Measurements from ENCODE around the gene ATP12A.

The ATP12A gene

GRCh38 chr13:24652359-24652758 lies 27.8 kb upstream of the ATP12A start:
- TF ChIP-seq, protein P1, sequence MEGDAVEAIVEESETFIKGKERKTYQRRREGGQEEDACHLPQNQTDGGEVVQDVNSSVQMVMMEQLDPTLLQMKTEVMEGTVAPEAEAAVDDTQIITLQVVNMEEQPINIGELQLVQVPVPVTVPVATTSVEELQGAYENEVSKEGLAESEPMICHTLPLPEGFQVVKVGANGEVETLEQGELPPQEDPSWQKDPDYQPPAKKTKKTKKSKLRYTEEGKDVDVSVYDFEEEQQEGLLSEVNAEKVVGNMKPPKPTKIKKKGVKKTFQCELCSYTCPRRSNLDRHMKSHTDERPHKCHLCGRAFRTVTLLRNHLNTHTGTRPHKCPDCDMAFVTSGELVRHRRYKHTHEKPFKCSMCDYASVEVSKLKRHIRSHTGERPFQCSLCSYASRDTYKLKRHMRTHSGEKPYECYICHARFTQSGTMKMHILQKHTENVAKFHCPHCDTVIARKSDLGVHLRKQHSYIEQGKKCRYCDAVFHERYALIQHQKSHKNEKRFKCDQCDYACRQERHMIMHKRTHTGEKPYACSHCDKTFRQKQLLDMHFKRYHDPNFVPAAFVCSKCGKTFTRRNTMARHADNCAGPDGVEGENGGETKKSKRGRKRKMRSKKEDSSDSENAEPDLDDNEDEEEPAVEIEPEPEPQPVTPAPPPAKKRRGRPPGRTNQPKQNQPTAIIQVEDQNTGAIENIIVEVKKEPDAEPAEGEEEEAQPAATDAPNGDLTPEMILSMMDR (IDR thresholded peaks at IDR 0.05; ENCODE audit: extremely low read depth, missing control alignments), result no peak
- no peak for DNase-seq (ENCODE audit: low spot score)

DNA sequence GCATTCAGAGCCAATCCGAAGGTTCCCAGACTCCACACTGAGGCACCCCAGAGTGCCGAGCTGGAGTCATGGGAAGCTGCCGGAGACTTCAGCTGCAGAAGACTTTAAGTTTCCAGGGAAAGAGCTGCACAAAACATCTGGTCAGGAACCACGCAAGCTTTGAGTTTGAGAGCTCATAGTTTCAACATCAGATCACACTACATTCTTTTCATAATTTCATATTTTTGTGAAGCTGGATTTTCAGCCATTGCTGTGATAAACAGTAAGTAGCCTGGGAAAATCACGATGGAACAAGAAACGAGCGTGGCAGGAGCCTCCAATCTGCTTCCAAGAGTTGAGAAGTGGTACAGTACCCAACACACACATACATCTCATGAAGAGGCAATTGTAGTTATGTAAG lies 25.5 kb upstream of the ATP12A start:
- TF ChIP-seq, protein P1 (IDR thresholded peaks at IDR 0.05; ENCODE audit: extremely low read depth, missing control alignments), result no peak
- DNase-seq (ENCODE audit: low spot score), result no peak

GRCh38 chr13:24659239-24659638 lies 21.0 kb upstream of the ATP12A start:
- no peak for DNase-seq (ENCODE audit: low spot score)
- TF ChIP-seq, protein P1 (IDR thresholded peaks at IDR 0.05; ENCODE audit: extremely low read depth, missing control alignments), result no peak

- TF ChIP-seq, protein P1 (IDR thresholded peaks at IDR 0.05; ENCODE audit: extremely low read depth, missing control alignments), result no peak
- no peak for DNase-seq (ENCODE audit: low spot score)
Observed at GRCh38 chr13:24660023-24660741, 20.0 kb upstream of the ATP12A start.

DNA sequence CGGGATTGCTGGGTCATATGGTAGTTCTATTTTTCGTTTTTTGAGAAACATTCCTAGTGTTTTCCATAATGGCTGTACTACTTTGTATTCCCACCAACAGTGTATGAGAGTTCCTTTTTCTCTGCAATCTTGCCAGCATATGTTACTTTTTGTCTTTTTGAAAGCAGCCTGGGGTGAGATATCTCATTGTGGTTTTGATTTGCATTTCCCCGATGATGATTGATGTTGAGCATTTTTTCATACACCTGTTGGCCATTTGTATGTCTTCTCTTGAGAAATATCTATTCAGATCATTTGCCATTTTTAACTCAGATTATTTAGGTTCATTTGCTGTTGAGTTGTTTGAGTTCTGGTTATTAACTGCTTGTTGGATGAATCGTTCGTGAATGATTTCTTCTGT lies 18.5 kb upstream of the ATP12A start:
- DNase-seq (ENCODE audit: low spot score), result no peak
- TF ChIP-seq, protein P1 (IDR thresholded peaks at IDR 0.05; ENCODE audit: extremely low read depth, missing control alignments), result no peak

DNA sequence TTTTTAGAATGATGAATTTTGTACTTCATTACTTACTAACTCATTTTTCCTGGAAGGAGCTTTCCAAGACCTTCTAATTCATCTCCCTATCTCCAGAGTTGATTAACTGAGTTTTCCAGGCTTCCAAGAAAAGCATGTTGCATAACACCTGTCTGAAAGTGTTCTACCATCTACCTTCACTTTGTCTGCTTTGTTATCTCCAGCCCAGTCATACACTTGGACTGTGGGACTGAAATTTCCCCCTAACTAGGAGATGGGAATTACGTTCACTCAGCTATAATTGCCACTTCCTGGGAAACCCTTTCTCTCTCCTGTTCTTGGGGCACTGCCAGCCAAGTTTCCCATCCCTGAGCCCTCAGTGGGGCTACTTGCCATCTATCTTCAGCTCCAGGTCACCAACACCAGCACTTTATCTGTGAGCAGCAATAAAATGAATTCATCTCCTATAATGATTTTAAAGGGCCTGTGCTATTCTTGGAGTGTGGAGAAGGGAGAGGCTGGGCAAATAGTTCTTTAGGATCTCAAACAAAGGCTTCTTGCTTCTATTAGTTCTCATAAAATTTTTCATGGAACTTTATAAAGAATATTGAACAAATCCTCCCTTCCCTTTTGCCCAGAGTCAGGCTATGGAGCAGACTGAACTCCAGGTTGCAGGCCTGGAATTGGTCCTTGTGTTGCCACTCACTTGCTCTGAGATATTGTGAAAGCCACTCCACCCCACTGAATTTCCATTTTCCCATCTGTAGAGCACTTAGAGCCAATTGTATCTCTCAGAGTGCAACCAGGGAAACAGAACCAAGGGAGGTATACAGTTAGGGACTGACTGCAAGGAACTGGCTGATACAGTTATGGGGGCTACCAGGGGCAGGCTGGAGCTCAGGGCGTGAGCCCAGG lies 17.8 kb upstream of the ATP12A start:
- no peak for DNase-seq (ENCODE audit: low spot score)
- TF ChIP-seq, protein P1 (IDR thresholded peaks at IDR 0.05; ENCODE audit: extremely low read depth, missing control alignments), result no peak

DNA sequence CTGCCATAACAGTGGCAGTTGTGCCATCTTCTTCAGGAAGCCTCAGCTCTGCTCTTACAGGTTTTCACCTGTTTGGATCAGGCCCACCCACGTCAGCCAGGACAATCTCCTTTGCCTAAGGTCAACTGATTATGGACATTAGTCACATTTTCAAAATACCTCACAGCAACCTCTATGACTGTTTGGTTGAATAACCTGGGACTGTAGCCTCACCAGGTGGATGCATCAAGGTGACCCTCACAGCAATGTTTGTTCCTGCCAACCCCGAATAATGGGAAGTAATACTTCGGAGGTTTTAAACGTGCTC lies 17.2 kb upstream of the ATP12A start:
- TF ChIP-seq, protein P1 (IDR thresholded peaks at IDR 0.05; ENCODE audit: extremely low read depth, missing control alignments), result no peak
- DNase-seq (ENCODE audit: low spot score), result no peak

Measured in GM20000 (cell line).